GM18520 (cell line): ENCODE measurements around the gene SPTBN1.
"Not testable (repeated sequence)": the region's sequence is repeated elsewhere in the genome, so short reads cannot be mapped to it uniquely, and the experiment has no call there.

Experiments
- ATAC-seq: cut with Tn5 transposase; IDR thresholded peaks from one replicate; pipeline ENCODE4 v1.9.1; 2021; ENCODE audit not compliant: unreplicated experiment

SPTBN1 gene

GRCh38 chr2:54691445-54692135 lies 235.5 kb downstream of the SPTBN1 start:
- ATAC-seq = no peak

GRCh38 chr2:54692556-54692955 lies 236.4 kb downstream of the SPTBN1 start:
- no peak for ATAC-seq

GRCh38 chr2:54695378-54695777 lies 239.3 kb downstream of the SPTBN1 start:
- ATAC-seq = no peak

GRCh38 chr2:54697934-54698333 lies 241.8 kb downstream of the SPTBN1 start:
- no peak for ATAC-seq

DNA sequence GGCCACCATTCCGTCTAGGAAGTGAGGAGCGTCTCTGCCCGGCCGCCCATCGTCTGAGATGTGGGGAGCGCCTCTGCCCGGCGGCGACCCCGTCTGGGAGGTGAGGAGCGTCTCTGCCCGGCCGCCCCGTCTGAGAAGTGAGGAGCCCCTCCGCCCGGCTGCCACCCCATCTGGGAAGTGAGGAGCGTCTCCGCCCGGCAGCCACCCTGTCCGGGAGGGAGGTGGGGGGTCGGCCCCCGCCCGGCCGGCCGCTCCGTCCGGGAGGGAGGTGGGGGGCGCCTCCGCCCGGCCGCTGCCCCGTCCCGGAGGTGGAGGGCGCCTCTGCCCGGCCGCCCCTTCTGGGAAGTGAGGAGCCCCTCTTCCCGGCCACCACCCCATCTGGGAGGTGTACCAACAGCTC lies 242.8 kb downstream of the SPTBN1 start:
- ATAC-seq = not testable (repeated sequence)

DNA sequence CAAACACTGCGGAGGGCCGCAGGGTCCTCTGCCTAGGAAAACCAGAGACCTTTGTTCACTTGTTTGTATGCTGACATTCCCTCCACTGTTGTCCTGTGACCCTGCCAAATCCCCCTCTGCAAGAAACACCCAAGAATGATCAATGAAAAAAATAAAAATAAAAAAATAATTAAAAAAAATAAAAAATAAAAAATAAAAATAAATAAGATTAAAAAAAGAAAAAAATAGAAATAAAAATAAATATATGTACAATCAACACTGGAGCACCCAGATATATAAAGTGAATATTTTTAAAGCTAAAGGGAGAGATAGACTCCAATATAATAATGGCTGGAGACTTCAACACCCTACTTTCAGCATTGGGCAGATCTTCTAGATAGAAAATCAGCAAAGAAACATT lies 243.5 kb downstream of the SPTBN1 start:
- ATAC-seq = no peak

DNA sequence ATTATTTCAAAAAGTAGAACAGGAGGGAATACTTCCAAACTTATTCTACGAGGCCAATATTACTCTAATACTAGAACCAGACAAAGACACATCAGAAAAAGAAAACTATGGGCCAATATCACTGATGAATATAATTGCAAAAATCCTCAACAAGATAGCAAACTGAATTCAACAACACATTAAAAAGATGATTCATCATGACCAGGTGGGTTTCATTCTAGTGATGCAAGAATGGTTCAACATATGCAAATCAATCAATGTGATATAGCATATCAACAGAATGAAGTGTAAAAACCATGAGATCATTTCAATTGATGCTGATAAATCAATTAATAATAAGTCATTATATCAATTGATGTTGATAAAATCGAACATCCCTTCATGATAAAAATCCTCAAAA lies 244.9 kb downstream of the SPTBN1 start:
- no peak for ATAC-seq

GRCh38 chr2:54704238-54704637 lies 248.1 kb downstream of the SPTBN1 start:
- ATAC-seq = no peak

GRCh38 chr2:54704688-54705605 lies 248.8 kb downstream of the SPTBN1 start:
- no peak for ATAC-seq

- ATAC-seq = no peak
These were observed 250.5 kb downstream of the SPTBN1 start for GRCh38 chr2:54706622-54707021.

DNA sequence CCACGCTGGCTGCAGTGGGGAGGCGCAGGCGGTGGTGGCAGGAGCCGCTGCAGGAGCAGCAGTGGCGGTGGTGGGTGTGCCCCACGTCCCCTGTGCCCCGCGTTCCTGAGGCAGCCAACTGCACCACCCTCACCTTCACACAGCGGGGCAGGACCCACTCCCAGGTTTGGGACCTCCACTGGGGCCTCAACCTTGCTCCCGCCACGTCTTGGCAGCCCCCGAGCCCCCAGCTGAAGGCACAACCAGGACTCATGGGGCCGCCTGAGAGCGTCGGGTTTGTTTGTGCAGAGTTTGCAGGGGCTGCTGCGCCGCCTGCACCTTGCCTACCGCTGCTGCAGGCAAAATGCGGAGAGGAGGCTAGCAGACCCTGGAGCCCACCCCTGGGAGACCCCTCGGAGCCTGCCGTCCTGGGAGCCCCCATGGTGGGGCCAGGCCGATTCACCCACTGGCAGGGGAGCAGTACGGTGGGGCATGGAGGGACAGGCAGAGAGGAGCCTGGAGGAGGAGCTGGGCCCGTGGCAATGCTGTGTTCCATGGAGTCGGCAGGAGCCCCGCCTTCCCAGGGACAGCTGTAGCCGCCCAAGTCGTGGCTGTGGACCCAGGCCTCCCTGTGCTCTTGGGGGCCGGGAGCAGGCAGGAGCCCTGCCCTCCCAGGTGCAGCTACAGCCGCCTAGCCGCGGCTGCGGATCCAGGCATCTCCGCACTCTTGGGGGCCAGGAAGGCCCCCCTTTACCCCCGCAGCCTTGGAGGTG lies 252.6 kb downstream of the SPTBN1 start:
- ATAC-seq = no peak

GRCh38 chr2:54709336-54709809 lies 253.2 kb downstream of the SPTBN1 start:
- ATAC-seq = no peak

GRCh38 chr2:54710216-54710615 lies 254.1 kb downstream of the SPTBN1 start:
- ATAC-seq = no peak

DNA sequence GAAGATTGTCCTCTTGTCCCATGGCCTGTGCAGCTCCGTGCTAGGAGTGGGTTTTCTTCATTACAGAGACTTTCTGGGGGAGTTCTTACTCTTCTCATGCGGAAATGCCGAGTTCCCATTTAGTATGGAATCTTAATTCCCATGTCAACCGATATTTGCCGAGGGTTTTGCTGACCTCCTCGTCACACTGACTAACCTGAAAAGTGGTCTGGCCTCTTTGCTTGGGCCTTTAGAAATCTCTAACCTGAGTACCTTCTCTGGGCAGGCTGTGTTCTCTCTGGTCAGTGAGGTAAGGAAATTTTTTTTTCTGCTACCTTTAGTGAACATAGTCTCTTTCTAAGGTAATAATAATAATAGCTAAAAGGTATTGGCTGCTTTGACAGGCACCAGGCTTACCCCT lies 256.4 kb downstream of the SPTBN1 start:
- ATAC-seq = no peak

DNA sequence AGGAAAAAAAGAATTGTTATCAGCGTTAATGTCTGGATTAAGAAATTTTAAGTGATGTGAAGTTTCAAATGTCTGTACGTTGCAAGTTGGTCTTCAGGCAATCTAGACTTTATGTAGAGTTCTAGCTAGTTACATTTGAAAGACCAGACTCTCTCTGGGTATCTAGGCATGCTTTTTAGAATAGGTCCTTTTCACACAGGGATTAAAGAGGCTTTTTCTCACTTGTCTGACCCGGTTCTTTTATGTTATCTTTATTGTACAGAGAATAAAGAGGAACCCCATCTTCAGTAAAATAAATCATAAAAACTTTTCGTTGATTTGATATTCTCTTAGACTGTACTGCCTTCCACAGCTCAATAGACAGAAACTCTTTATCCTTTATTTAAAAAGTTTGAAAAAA lies 258.9 kb downstream of the SPTBN1 start:
- ATAC-seq = no peak

DNA sequence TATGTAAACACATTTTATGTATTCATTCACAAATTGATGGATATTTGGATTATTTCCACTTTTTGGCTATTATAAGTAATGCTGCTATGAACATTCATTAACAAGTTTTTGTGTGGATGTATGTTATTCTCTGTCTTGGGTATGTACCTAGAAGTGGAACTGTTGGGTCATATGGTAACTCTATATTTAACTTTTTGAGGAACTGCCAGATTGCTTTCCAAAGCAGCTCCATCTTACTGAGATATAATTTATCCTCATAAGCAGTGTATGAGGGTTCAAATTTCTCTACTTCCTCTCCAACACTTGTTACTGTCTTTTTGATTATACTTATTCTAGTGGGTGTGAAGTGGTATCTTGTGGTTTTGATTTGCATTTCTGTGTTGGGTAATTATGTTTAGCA lies 260.2 kb downstream of the SPTBN1 start:
- ATAC-seq = no peak

GRCh38 chr2:54720563-54720962 lies 264.4 kb downstream of the SPTBN1 start:
- ATAC-seq = no peak
